OCI-M2 (cell line): Measurements from ENCODE around the gene LGALS7.
"Not testable (repeated sequence)": the region's sequence is repeated elsewhere in the genome, so short reads cannot be mapped to it uniquely, and the experiment has no call there.

ENCODE experiments used
- DNase-seq: peaks from one replicate; lab custom pipeline; 2025; ENCODE audit not compliant: unreplicated experiment; lab: John Stamatoyannopoulos, UW

The LGALS7 gene

DNA sequence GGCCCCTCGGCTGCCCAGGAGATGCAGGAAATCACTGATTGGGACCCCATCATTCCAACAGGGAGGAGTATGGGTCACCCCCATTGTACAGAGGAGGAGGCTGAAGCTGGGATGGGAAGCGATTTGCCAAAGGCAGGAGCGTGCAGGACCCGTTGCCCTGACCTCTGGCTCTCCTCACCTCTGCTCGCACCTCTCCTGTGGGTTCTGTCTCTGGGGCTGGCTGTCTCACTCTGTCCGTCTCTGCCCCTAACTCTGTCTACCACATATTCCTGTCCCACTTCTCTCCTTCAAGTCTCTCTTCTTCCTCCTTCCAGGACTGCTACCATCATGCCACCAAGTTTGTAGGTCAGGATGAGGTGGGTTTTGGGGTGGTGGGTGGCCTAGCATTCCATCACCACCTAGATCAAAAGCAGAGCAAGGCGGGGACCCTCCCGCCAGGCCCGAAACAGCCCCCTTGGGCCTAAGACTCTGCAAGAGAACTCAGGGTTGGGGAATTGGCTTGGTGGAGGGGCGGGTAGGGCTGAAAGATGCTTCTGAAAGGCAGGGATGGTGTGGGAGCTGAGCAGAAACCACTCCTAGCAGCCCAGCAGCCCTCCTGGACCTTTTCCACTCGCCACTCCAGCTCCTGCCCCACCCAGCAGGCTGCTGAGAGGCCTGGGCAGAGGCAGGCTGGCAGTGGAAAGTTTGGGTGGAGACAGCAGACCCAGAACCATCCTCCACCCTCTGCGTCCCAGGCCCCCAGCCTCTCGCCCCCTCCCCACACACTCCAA, 1.0 kb upstream of the LGALS7 start:
- no peak for DNase-seq

DNA sequence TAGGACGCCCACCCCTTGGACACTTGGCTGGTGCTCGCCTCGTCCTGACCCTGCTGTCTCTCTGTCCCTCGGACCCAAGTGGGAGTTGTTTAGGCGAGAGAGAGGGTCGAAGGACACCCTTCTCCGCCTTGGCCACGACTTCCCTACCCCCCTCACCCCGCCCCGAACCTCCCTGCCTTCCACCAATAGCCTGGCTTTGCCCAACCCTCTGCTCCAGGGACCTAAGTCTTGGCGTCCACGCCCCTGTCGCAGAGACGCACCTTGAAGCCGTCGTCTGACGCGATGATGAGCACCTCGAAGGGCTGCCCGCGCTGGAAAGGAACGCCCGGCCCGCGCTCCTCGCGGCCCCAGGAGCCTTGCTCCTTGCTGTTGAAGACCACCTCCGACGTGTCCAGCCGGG, 1.7 kb downstream of the LGALS7 start:
- DNase-seq, result not testable (repeated sequence)

DNA sequence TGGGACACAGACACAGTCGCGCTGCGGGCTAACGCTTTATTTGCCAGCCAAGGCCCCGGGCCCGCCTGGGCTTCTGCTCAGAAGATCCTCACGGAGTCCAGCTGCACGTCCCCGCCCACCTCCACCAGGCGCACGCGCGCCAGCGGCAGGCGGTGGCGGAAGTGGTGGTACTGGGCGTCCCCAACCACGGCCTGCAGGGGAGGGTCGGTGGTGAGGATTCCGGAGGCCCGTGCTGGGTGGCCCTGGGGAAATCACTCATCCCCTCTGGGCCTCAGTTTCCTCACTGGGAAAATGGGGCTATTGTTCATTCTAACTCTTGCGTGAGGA, 2.4 kb downstream of the LGALS7 start:
- not testable (repeated sequence) for DNase-seq

- DNase-seq, result not testable (repeated sequence)
These were observed 2.9 kb downstream of the LGALS7 start for GRCh38 chr19:38770228-38770948.

- no peak for DNase-seq
These were observed 3.6 kb downstream of the LGALS7 start for GRCh38 chr19:38769635-38770211.

DNA sequence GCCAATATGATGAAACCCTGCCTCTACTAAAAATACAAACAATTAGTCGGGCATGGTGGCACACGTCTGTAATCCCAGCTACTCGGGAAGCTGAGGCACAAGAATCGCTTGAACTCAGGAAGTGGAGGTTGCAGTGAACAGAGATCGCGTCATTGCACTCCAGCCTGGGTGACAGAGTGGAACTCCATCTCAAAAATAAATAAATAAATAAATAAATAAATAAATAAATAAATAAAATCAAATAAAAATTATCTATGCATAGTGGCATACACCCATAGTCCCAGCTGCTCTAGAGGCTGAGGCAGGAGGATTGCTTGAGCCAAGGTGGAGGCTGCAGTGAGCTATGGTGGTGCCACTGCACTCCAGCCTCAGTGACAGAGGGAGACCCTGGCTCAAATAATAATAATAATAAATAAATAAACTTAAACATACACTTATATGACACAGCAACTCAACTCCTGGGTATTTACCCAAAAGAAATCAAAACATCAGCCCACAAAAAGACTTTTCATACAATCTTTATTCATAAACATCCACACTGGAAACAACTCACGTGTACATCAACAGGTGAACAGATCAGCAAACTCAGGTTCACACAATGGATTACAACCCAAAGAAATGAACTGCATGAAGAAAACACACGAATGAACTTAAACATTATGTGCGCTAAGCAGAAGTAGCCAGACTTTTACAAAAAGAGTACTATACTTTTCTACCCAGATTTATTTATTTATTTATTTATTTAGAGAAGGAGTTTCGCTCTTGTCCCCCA, 6.9 kb downstream of the LGALS7 start:
- DNase-seq, result no peak

DNA sequence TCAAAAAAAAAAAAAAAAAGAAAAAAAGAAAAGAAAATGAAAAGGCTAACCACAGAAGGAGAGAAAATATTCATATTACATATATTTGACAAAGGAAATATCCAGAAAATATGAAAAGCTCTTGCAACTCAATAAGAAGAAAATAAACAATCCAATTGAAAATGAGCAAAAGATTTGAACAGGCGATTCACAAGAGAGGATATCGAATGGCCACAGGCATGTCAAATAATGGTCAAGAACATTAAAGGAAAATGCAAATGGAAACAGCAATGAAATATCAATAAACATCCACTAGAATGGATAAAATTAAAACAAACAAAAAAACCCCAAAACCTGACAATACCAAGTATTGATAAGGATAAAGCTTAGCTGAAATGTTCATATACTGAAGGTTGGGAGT, 8.1 kb downstream of the LGALS7 start:
- no peak for DNase-seq

- no peak for DNase-seq
These were observed 9.5 kb downstream of the LGALS7 start for GRCh38 chr19:38763795-38764220.

GRCh38 chr19:38761884-38762389, 11.4 kb downstream of the LGALS7 start:
- DNase-seq, result not testable (repeated sequence)

- not testable (repeated sequence) for DNase-seq
These were observed 12.4 kb downstream of the LGALS7 start for GRCh38 chr19:38760805-38761517.

DNA sequence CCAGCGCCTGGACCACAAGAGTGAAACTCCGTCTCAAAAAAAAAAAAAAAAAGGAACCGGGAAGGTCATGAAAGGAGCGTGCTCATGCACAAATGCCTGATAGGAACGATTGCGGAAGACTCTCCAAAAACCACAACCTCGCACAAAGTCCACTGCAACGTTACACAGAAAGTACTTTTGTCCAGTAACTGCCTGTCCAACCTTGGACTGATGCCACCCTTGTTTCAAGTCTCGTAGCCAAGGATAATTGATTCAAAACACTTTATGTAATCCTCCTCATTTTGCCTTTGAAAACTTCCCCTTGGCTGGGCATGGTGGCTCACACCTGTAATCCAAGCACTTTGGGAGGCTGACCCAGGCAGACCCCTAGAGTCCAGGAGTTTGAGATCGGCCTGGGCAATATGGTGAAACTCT, 13.7 kb downstream of the LGALS7 start:
- no peak for DNase-seq

GRCh38 chr19:38754196-38754595, 19.1 kb downstream of the LGALS7 start:
- DNase-seq, result not testable (repeated sequence)

- not testable (repeated sequence) for DNase-seq
These were observed 19.5 kb downstream of the LGALS7 start for GRCh38 chr19:38753783-38754182.

DNA sequence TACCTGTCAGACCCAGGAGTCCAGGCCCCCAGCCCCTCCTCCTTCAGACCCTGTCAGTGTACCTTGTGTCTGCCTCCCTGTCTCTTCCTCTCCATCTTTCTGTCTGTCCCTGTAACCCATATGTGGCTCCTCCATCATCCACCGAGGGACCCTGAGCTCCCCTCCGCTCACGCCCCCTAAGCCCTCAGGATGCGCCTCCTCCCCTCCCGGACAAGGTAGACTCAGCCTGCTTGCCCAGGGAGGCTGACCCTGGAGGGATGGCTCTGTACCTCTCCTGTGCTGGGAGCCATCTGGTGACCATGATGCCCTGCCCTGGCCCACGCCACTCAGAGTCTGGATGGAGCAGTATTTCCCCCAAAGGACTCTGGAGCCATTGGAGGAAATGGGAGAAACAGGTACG, 28.0 kb downstream of the LGALS7 start:
- no peak for DNase-seq

DNA sequence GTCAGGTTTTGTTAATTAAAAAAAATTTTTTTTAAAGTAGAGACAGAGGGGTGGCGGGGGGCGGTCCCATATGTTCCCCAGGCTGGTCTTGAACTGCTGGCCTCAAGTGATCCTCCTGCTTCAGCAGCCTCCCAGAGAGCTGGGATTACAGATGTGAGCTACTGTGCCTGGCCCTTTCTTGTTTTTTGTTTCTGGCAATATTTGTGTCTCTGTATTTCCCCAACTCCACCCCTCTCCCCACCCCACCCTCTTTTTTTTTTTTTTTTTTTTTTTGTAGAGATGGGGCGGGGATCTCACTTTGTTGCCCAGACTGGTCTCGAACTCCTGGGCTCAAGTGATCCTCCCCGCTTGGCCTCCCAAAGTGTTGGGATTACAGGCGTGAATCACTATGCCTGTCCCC, 28.4 kb downstream of the LGALS7 start:
- DNase-seq, result no peak

GRCh38 chr19:38744298-38744681, 29.0 kb downstream of the LGALS7 start, which contains the start of gene CAPN12:
TSS of gene CAPN12 (minus strand) at chr19:38744474. CDS start at chr19:38744165, 309 bp downstream.
- DNase-seq, result no peak

DNA sequence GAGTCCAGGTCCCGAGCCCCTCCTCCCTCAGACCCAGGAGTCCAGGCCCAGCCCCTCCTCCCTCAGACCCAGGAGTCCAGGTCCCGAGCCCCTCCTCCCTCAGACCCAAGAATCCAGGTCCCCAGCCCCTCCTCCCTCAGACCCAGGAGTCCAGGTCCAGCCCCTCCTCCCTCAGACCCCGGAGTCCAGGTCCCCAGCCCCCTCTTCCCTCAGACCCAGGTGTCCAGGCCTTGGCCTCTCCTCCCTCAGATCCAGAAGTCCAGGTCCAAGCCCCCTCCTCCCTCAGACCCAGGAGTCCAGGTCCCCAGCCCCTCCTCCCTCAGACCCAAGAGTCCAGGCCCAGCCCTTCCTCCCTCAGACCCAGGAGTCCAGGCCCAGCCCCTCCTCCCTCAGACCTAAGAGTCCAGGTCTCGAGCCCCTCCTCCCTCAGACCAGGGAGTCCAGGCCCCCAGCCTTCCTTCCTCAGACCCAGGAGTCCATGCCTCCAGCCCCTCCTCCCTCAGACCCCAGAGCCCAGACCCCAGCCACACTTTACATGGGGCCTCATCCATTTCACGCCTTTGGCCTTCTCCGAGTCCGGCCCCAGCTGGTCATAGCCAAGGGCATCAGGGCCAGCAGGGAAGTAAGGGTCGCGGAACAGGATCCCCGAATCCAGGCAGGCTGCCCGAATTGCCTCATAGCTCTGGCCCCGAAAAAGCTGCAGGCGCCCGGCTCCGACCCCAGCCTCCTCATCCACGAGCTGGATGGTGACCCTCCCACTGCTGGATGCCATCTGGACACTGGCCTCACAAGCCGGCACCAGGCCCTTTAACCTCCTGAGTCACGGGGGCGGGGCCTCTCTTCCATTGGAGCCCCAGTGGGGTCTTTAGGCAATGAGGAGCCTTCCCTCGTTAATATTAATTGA, 29.7 kb downstream of the LGALS7 start:
- no peak for DNase-seq

DNA sequence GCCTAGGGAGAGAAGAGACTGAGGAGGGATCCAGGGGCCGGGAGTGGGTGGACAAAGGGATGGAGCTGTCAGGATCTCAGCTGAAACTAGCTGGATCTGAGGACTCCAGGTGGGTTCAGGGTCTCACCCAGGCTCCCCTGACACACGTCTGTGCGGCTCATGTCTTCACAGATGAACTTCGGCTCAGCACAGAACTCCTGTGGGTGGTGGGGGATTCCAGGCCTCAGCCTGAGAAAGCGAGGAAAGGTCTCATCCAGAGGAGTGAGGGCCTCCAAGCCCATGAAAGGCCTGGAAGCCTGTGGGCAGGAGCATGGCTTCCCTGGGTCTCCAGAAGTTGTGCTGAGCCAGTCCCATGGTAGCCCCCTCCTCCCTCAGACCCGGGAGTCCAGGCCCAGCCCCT, 30.4 kb downstream of the LGALS7 start:
- DNase-seq, result no peak

- DNase-seq, result no peak
These were observed 31.0 kb downstream of the LGALS7 start for GRCh38 chr19:38742296-38742695.
